Right forelimb (tissue), 1 donor: ENCODE data around the gene TRIOBP.
"Not testable (repeated sequence)": the region's sequence is repeated elsewhere in the genome, so short reads cannot be mapped to it uniquely, and the experiment has no call there.

Experiments used
- DNase-seq: peaks from one replicate; pipeline ENCODE4 v3.0.0-alpha.2; 2018

Gene TRIOBP

DNA sequence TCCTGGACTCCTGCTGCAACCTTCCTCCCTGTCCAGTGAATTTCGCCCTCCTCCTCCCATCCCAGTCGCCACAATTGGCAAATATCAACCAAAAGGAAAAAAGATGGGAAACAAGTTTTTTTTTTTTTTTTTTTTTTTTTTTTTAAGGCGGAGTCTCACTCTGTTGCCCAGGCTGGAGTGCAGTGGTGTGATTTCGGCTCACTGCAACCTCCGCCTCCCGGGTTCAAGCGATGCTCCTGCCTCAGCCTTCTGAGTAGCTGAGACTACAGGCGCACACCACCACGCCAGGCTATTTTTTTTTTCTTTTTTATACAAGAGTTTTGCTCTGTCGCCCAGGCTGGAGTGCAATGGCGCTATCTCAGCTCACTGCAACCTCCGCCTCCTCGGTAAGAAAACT is 590 bp upstream of the TRIOBP start:
- DNase-seq = not testable (repeated sequence)

DNA sequence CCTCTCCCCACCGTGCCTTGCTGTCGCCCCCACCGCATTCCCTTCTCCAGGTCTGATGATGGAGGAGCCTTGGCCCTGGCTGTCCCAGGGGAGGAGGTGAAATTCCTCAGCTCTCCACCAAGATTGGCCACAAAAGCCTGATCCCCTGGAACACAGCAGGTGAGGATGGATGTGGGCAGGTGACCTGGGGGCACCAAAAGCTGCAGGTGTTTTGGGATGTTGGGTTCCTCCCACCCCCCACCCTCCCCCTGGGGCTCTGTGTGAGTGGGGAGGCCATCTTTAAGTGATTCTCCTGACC is 639 bp downstream of the TRIOBP start:
- DNase-seq = no peak

DNA sequence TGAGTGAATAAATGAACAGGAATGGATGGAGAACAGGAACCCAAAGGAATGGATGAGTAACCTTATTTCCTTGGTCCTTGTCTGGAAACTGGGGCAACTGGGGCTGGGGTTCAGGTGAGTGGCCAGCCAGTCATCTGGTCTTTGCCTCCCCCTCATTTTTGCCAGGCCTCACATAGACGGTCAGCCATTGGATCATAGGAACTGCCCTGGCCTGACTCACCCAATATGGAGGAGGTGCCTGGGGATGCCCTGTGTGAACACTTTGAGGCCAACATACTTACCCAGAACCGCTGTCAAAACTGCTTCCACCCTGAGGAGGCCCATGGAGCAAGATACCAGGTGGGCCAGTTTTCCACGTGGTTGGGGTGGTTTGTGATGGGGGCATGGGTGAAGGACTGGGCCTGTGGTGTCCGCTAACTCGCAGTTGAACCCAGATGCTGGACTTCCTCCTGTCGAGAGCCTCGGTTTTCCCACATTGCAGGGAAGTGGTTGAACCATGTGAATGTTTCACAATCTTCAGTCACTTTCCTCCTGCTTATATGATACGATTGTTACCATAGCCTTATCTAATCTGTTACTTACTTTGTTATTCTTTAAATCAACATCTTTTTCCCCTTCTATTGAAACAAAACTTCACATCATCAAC is 4.4 kb downstream of the TRIOBP start:
- no peak for DNase-seq

DNA sequence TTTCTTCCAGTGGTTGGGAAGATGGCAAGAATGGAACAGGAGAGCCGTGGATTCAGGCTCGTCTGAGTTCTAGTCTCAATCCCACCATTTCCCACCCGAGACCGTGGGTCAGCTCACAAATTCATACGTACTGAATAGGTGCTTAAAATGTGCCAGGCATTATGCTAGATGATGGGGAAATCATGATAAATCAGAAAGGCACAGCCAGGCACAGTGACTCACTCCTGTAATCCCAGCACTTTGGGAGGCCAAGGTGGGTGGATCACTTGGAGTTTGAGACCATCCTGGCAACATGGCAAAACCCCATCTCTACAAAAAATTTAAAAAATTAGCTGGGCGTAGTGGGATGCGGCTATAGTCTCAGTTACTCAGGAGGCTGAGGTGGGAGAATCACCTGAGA is 7.1 kb downstream of the TRIOBP start:
- no peak for DNase-seq

DNA sequence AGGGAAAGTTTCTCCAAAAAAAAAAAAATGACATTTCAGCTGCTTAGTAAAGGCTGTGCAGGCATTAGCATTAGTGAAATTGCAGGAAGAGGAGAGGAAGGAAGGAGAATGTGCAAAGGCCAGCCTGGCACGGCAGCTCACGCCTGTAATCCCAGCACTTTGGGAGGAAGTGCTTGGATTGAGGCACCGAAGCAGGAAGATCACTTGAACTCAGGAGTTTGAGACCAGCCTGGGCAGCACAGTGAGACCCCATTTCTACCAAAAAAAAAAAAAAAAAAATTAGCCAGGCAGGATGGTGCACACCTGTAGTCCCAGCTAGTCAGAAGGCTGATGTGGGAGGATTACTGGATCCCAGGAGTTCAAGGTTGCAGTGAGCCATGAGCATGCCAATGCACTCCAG is 7.8 kb downstream of the TRIOBP start:
- DNase-seq = no peak

DNA sequence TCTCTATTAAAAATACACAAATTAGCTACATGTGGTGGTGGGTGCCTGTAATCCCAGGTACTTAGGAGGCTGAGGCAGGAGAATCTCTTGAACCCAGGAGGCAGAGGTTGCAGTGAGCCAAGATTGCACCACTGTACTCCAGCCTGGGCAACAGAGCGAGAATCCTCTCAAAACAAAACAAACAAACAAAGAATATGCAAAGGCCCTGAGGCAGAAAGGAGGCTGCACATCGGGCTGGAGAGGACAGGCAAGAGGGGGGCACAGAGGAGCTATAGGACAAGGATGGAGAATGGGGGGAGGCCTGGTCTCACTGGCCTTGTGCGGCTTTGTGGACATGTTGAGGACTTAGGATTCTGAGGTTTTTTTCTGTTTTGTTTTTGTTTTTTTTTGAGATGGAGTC is 8.4 kb downstream of the TRIOBP start:
- no peak for DNase-seq

DNA sequence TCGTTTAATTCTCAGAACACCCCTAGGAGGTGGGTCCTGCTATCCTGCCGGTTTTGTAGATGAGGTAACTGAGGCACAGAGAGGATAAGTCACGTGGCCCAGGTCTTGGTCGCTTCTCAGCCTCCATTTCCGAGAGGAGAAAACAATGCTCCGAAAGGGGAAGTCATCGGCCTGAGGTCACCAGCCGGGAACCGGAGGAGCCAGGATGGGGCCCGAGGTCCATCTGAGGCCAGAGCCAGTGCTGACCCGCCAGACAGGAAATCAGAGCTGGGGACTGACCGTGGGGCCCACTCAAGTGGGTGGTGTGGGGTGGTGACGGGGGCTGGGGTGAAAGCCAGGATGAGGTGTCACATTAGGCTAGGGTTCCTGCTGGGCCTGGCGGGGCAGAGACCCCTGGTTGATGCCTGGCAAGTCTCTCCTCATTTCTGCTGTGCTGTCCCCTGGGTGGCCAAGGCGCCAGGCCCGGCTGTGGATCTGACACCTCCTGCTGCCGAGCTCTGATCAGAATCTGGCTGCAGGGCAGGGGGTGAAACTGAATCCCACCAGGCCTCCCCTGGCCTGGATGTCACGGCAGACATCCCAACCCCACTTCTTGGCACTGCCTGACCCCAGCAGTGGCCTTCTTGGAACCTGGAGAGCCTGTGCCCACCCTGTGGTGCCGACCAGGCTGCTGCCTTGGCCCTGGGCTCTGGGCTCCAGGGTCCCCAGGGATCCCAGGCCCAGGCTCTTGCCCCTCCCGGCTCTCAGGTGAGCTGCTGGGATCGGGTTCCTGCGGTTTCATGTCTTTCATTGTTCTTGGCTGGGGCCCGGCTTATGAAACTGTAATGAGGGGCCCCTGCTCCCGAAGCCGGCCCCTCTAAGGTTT is 12.0 kb downstream of the TRIOBP start:
- no peak for DNase-seq

DNA sequence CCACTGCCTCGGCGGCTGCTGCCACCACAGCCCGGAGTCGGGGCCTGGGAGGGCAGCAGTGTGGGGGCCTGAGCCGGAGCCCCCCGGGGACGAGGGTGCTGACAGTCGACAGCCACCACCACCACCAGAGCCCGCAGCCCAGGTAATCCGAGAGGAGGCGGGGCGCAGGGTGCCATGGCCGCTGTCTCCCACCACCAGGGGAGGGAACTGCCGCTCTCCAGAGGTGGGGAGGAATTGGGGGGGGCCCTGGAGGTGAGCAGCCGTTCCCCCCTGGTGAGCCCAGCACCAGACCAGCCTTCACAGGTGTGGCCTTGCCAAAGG is 12.6 kb downstream of the TRIOBP start:
- no peak for DNase-seq

DNA sequence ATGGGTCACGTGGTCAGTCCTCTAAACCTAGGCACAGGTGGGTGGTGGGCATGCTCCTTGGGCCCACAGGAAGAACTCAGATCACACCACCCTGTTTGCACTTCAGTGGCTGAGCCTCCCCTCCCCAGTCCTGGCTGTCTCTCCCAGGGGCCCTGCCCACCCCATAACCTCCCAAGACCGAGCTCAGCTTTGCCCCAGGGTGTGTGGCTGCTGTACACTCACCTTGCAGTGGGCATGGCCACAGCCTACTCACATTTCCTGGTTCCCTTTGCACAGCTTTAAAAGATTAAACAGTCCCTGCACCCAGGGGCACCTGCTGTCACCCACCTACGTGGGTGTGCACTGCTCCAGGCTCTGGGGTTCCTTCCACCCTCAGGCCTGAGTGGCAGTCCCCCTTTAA is 13.8 kb downstream of the TRIOBP start:
- no peak for DNase-seq

DNA sequence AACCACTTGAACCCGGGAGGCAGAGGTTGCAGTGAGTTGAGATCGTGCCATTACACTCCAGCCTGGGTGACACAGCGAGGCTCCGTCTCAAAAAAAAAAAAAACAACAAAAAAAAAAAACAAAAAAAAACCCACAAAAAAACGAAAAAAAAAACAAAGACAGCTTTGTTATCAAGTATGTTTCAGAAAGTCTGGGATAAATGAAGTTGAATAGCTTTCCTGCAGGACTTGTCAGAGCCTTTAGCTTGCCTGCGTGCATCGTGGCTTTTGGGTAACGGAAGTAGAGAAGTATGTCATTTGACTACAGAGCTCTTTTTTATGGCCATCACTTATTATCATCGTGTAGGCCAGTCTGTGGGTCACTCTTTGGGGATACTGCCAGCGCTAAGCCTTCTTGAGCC is 14.6 kb downstream of the TRIOBP start:
- no peak for DNase-seq

DNA sequence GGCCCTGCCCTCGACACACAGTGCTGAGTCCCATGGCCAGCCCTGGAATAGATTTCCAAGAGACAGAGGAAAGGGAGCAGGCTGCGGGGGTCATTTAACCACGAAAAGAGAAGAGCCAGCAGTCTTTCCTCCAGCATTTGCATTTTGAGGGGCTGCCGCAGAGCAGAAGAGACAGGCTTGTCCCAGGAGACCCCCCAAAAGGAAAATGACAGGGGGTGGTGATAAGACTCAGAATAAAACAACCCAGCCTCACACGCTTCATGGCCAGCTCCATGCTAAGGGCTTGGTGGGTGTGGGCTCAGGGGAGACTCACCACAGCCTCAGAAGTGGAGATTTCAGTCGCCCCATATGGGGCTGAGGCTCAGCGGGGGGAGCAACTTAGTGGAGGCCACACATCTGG is 16.9 kb downstream of the TRIOBP start:
- DNase-seq = no peak

DNA sequence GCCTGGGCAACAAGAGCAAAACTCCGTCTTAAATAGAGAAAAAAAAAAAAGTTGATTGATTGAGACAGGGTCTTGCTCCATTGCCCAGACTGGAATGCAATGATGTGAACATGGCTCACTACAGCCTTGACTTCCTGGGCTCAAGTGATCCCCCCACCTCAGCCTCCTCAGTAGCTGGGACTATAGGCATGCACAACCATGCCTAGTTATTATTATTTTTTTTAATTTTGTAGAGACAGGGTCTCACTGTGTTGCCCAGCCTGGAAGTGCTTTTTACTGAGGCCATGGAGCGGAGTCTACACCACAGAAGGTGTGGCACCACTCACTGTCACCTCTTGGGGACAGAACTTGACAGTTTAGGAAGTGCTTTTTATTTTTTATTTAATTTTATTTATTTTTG is 17.8 kb downstream of the TRIOBP start:
- no peak for DNase-seq

DNA sequence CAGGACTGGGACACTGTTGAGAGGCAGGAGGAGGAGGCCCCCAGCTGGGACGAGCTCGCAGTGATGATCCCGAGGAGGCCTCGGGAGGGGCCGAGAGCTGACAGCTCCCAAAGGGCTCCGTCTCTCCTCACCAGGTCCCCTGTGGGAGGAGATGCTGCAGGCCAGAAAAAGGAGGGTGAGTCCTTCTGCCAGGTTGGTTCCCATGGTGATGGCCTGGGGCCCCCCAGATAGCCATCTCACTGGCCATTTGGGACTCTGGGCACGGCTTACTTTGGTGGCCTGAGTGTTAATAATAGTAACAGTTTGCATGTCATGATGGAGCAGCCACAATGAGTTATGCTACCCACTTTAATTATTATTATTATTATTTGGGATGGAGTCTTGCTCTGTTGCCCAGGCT is 18.9 kb downstream of the TRIOBP start:
- no peak for DNase-seq

DNA sequence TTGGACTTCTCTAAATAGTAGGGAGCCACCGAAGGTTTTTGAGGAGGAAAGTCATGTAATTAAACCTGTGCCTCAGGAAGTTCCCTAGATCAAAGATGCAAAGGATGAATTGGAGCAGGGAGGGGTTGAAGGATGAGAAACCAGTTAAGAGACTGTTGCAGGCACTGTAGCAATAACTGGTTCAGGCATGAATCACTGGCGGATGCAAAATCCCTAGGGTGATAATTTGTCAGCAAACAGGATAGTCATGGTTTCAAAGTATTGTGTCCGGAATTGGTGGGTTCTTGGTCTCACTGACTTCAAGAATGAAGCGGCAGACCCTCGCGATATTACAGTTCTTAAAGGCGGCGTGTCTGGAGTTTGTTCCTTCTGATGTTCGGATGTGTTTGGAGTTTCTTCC is 19.9 kb downstream of the TRIOBP start:
- no peak for DNase-seq

DNA sequence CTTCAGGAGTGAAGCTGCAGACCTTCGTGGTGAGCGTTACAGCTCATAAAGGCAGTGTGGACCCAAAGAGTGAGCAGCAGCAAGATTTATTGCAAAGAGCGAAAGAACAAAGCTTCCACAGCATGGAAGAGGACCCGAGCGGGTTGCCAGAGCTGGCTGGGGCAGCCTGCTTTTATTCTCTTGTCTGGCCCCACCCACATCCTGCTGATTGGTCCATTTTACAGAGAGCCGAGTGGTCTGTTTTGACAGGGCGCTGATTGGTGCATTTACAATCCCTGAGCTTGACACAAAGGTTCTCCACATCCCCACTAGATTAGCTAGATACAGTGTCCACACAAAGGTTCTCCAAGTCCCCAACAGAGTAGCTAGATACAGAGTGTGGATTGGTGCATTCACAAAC is 20.4 kb downstream of the TRIOBP start:
- DNase-seq = not testable (repeated sequence)

DNA sequence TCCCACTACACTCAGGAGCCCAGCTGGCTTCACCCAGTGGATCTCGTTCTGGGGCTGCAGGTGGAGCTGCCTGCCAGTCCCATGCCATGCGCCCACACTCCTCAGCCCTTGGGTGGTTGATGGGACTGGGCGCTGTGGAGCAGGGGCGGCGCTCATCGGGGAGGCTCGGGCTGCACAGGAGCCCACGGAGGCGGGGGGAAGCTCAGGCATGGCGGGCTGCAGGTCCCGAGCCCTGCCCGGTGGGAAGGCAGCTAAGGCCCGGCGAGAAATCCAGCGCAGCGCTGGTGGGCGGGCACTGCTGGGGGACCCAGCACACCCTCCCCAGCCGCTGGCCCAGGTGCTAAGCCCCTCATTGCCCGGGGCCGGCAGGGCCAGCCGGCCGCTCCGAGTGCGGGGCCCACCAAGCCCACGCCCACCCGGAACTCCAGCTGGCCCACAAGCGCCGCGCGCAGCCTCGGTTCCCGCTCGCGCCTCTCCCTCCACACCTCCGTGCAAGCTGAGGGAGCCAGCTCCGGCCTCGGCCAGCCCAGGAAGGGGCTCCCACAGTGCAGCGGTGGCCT is 21.0 kb downstream of the TRIOBP start:
- DNase-seq = not testable (repeated sequence)

DNA sequence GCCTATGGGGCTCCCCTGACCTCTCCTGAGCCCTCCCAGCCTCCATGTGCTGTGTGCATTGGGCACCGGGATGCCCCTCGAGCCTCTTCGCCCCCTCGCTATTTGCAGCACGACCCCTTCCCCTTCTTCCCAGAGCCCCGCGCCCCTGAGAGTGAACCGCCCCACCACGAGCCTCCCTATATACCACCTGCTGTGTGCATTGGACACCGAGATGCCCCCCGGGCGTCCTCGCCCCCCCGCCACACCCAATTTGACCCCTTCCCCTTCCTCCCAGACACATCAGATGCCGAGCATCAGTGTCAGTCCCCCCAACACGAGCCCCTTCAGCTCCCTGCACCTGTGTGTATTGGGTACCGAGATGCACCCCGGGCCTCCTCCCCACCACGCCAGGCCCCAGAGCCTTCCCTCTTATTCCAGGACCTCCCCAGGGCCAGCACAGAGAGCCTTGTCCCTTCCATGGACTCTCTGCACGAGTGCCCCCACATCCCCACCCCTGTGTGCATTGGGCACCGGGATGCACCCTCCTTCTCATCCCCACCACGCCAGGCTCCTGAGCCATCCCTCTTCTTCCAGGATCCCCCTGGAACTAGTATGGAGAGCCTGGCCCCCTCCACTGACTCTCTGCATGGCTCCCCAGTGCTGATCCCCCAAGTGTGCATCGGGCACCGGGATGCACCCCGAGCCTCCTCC is 28.8 kb downstream of the TRIOBP start:
- no peak for DNase-seq

DNA sequence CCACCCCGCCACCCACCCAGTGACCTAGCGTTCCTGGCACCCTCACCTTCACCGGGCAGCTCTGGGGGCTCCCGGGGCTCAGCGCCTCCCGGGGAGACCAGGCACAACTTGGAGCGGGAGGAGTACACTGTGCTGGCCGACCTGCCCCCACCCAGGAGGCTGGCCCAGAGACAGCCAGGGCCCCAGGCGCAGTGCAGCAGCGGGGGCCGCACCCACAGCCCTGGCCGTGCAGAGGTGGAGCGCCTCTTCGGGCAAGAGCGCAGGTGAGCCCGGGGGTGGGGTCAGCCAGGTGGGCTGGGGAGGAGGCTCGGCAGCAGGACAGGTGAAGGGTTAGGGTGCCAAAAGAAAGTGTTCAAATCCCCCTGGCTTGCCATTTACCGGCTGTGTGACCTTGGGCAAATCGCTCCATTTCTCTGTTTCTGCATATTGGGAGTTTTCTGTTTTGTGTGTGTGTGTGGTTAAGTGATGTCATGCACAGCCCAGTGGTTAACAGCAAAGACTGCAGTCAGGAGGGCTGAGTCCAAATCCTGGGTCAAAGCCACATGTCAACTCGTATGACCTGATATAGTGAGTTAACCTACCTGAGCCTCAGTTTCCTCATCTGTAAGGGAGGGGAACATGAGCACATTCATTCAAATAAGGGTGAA is 29.5 kb downstream of the TRIOBP start:
- no peak for DNase-seq

DNA sequence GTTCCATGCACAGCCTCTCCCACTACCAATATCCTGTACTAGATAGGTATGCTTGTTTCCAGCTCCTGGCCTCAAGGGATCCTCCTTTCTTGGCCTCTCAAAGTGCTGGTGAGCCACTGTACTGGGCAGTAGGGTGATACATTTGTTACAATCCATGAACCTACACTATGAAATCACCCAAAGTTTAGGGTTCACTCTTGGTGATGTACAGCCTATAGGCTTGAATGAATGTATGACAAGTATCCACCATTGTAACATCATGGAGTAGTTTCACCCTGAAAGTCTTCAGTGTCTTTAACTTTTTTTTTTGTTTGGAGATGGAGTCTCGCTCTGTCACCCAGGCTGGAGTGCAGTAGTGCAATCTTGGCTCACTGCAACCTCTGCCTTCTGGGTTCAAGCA is 31.8 kb downstream of the TRIOBP start:
- DNase-seq = no peak

DNA sequence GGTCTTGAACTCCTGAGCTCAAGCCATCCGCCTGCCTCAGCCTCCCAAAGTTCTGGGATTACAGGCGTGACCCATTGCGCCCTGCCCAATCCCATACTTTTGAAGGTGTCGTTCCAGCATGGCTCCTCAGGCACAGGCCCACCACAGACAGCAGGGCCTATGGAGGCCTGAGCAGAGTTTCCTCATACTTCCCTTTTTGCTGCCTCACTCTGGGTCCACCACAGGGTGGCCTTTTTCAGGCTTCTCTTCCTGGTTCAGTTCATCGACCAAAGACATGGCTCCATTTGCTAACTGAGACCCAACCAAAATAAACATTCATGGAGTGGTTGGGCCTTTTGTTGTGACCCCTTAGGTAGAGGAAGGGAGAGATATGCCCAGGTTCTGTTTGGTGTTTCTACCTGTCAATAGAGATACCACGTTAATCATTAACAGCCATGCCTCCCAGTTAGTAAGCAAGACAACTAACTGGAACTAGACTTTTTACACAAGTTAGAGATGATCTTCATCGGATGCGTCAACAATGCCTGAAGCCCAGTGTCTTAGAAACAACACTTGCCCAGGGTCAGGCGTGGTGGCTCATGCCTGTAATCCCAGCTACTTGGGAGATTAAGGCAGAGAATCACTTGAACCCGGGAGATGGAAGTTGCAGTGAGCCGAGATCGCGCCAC is 35.1 kb downstream of the TRIOBP start:
- DNase-seq = no peak

DNA sequence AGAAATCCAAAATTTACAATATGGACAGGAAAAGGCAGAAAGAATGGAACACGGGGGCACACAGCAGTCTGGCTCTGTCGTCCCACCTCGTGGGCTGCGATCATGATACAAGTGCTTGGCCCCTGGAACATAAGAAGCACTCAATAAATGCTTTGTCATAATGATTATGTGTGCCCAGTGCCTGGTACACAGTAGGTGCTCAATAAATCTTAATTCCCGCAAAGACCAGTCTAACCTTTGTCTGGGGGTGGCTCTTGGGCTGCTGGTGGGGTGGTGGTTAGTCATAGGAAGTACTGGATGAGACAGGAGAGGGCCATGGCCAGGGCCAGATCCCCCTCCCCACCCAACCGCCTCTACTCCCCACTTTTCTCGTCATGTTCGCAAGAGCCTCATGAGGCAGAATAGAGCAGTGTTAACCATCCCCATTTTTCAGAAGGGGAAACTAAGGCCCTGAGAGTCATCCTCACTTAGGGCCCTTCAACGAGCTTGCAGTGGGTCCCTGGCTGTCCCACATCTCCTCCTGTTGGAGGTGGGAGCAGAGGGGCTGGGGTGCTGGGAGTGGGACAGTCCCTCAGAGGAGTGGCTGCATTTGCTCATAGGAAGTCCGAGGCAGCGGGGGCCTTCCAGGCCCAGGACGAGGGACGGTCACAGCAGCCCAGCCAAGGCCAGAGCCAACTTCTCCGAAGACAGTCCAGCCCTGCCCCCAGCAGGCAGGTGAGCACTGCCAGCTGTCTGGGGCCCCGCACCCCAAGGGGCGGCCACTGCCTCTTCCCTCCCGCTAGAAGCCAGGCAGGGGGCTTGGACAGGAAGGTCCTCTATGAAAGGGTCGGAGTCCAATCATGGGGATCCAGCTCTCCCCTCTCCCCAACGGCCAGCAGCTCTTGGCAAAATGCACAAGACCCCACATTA is 36.1 kb downstream of the TRIOBP start:
- DNase-seq = no peak
